GM13976 (cell line): ENCODE measurements around the gene OXTR.

Experiments used
- DNase-seq: peaks from one replicate; pipeline ENCODE4 v3.0.0; 2012; ENCODE audit warnings: low spot score
- in situ Hi-C: fragments of 300-500 bp; cut with MboI; formaldehyde crosslinking; loops from one replicate; pipeline ENCODE4 v1.12.0; 2022; ENCODE audit warnings: low sequenced_read_pairs, mixed read lengths, inconsistent platforms; ENCODE audit not compliant: unreplicated experiment
- TF ChIP-seq, protein P1 (sequence below): IDR thresholded peaks from 2 replicates; pipeline ENCODE4 v1.5.1; 2012; ENCODE audit warnings: borderline replicate concordance, mild to moderate bottlenecking; ENCODE audit not compliant: insufficient read depth; ENCODE audit errors: extremely low read depth, missing control alignments, control extremely low read depth

The OXTR gene

GRCh38 chr3:8737301-8737700 is 32.1 kb downstream of the OXTR start:
- TF ChIP-seq, protein P1, sequence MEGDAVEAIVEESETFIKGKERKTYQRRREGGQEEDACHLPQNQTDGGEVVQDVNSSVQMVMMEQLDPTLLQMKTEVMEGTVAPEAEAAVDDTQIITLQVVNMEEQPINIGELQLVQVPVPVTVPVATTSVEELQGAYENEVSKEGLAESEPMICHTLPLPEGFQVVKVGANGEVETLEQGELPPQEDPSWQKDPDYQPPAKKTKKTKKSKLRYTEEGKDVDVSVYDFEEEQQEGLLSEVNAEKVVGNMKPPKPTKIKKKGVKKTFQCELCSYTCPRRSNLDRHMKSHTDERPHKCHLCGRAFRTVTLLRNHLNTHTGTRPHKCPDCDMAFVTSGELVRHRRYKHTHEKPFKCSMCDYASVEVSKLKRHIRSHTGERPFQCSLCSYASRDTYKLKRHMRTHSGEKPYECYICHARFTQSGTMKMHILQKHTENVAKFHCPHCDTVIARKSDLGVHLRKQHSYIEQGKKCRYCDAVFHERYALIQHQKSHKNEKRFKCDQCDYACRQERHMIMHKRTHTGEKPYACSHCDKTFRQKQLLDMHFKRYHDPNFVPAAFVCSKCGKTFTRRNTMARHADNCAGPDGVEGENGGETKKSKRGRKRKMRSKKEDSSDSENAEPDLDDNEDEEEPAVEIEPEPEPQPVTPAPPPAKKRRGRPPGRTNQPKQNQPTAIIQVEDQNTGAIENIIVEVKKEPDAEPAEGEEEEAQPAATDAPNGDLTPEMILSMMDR: no peak
- in situ Hi-C loops: no loop called here

DNA sequence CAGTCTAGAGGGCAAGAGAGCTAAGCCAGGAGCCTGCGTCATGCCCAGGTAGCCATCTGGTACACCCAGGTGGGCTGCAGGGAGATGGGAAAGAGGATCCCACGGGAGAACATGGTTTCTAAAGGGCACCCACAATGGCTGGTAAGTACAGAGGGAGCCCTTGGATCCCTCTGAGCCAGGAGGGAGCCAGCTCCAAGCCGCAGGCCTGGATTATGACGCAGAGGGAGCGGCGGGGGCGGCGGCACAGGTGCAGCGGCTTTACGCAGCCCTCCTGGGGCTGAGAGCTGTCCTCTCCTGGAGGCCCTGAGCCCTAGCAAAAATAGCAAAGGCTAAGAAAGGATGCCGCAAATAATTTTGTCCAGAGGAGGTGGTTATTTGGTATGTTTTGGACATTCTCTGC is 33.0 kb downstream of the OXTR start:
- TF ChIP-seq, protein P1: no peak
- in situ Hi-C loops: no loop called here

More at GRCh38 chr3:8737301-8737700, 32.1 kb downstream of the OXTR start:
- DNase-seq: no peak

DNA sequence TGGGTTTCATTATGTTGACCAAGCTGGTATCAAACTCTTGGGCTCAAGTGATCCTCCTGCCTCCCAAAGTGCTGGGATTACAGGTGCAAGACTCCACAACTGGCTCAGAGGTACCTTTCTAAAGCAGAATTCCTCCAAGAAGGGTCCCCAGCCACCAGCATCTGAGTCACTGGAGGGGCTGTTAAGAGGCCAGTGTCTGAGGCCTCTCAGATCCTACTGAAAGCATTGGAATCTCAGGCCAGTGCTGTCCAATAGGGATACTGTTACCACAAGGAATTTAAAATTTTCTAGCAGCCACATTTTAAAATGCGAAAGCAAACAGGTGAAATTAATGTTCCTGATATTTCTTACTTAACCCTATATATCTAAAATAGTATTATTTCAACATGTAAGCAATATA is 34.5 kb downstream of the OXTR start:
- TF ChIP-seq, protein P1: no peak
- no peak for DNase-seq
- in situ Hi-C loops: no loop called here

More for the DNA sequence above, 33.0 kb downstream of the OXTR start:
- DNase-seq: no peak

GRCh38 chr3:8734137-8734878 is 35.1 kb downstream of the OXTR start:
- TF ChIP-seq, protein P1: no peak
- no peak for DNase-seq
- in situ Hi-C loops: no loop called here

- no peak for DNase-seq
- in situ Hi-C loops: no loop called here
- TF ChIP-seq, protein P1: no peak
Observed at GRCh38 chr3:8733332-8734094, 35.9 kb downstream of the OXTR start, which contains the start of gene CAV3. CAV3 (plus strand) TSS chr3:8733802; CDS start chr3:8733877, 75 bp downstream.

DNA sequence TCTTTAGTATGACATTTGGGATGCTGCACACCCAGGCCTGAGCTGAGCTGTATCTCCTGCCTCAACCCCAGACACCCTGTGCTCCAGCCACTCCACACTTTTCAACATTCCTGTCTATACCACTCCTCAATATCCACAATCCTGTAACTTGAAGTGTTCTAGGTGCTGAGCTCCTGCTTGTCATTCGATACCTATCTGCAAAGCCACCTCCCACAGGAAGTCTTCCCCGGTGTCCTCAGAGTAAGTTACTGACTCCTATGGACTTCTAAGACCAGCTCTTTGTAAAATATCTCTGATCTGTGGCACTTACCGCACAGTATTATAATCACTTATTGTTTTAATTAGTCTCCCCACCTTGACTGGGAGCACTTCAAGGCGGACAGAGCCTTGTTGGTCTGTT is 37.0 kb downstream of the OXTR start:
- TF ChIP-seq, protein P1: no peak
- in situ Hi-C loops: no loop called here
- no peak for DNase-seq
